Hematopoietic multipotent progenitor cell treated with erythropoietin and hydrocortisone succinate and interleukin-3 and kit ligand, for 15 days (in vitro differentiated cells): ENCODE results near the gene GRIK2.

Experiments
- DNase-seq: peaks from one replicate; pipeline ENCODE4 v3.0.0-alpha.2; 2015; ENCODE audit warnings: low spot score

The GRIK2 gene

GRCh38 chr6:101783287-101783686, 389.8 kb downstream of the GRIK2 start:
- DNase-seq, result no peak

DNA sequence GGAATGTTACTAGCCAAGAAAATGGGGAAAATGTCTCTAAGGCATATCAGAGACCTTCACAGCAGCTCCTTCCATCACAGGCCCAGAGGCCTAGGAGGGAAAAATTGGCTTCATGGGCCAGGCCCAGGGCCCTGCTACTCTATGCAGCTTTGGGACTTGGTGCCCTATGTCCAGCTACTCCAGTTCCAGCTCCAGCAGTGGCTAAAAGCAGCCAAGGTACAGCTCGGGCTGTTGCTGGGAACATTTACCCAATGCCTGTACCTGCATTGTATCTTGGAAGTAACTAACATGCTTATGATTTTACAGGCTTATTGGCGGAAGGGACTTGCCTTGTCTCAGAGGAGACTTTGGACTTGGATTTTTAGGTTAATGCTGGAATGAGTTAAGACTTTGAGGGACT, 390.6 kb downstream of the GRIK2 start:
- DNase-seq, result no peak

DNA sequence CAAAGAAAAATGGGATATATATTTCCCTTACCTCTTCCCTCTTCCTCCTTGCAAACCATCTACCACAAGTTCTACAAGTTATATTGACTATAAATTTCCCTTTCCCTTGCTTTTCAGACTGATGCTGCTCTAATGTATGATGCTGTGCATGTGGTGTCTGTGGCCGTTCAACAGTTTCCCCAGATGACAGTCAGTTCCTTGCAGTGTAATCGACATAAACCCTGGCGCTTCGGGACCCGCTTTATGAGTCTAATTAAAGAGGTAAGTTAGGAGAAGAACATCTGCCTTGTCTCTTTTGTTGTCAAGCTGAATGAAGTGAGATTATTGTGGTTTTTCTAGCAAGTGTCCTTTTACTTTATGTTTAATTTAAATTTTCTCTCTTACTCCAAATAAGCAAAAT, 406.0 kb downstream of the GRIK2 start:
- no peak for DNase-seq

GRCh38 chr6:101800598-101800997, 407.1 kb downstream of the GRIK2 start:
- DNase-seq, result no peak

DNA sequence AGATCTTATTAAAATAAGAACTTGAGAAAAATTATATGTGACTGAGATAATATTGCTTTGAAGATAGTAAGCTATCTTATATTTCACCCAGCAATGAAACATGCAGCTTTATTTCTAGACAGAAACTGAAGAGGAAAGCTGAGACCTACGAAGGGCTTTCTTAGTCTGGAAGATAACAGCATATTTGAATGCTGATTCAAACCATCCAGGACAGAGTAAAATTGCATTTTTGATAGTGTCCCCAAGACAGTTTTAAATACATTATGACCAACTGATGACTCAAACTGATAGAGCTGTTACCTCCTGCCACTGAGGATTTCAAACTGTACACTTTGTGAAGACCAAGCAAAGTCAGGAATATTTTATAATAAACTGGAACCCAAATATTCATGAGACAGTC, 409.6 kb downstream of the GRIK2 start:
- no peak for DNase-seq

GRCh38 chr6:101806241-101806640, 412.7 kb downstream of the GRIK2 start:
- DNase-seq, result no peak

GRCh38 chr6:101811108-101811507, 417.6 kb downstream of the GRIK2 start:
- no peak for DNase-seq

DNA sequence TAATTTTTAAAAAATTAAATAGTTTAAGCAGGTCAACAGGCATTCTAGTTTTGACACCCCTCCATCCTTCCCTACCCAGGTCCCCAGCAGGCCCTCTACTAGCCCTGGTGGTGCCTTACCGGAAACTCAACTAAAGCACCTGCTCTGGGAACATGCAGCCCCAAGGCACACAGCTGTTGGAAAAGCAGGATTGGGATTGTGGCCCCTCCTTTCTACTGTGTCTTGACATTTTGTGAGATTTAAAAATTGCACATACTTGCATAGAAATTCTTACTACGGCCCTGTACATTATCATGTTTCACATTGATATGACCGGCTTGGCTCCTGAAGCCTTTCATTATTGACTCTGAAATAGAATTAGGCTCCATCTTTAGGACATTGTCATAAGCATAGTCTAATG, 423.2 kb downstream of the GRIK2 start:
- no peak for DNase-seq

GRCh38 chr6:101818051-101818450, 424.5 kb downstream of the GRIK2 start:
- no peak for DNase-seq

GRCh38 chr6:101824551-101825345, 431.2 kb downstream of the GRIK2 start:
- DNase-seq, result no peak

- DNase-seq, result no peak
Observed at GRCh38 chr6:101826269-101826668, 432.8 kb downstream of the GRIK2 start.

DNA sequence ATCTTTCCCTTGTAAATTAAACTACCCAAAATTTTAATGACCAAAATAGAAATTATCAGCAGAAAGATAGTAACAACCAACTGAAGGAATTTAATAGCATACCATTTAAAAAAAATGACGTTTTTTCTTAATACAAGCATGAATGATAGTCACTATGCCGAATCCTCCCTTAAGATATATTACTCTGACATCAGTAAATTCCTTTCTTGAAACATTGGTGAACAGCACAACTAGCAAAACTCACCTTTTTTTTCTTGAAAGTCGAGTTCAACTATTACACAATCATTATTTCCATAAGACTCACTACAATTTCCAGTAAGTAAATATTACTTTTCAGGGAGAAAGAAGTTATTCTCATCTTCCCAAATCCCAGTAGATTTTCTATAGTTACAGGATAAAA, 433.2 kb downstream of the GRIK2 start:
- DNase-seq, result no peak

DNA sequence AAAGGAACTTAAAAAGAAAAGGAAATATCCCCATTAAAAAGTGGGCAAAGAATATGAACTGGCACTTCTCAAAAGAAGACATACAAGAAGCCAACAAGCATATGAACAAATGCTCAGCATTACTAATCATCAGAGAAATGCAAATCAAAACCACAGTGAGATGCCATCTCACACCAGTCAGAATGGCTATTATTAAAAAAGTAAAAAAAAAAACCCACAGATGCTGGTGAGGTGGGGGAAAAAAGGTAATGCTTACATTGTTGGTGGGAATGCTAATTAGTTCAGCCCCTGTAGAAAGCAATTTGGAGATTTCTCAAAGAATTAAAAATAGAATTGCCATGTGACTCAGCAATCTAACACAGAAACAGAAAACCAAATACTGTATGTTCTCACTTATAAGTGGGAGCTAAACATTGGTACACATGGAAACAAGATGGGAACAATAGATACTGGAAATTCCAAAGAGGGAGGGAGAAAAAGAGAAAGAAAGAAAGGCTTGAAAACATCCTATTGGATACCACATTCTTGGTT, 437.1 kb downstream of the GRIK2 start:
- DNase-seq, result no peak

- DNase-seq, result no peak
Observed at GRCh38 chr6:101832371-101832770, 438.9 kb downstream of the GRIK2 start.

GRCh38 chr6:101840100-101840499, 446.6 kb downstream of the GRIK2 start:
- no peak for DNase-seq

- no peak for DNase-seq
Observed at GRCh38 chr6:101845172-101845571, 451.7 kb downstream of the GRIK2 start.

GRCh38 chr6:101845621-101846020, 452.1 kb downstream of the GRIK2 start:
- no peak for DNase-seq

GRCh38 chr6:101847690-101848089, 454.2 kb downstream of the GRIK2 start:
- no peak for DNase-seq

GRCh38 chr6:101851911-101852310, 458.4 kb downstream of the GRIK2 start:
- no peak for DNase-seq

GRCh38 chr6:101853231-101854085, 459.9 kb downstream of the GRIK2 start:
- DNase-seq, result no peak

DNA sequence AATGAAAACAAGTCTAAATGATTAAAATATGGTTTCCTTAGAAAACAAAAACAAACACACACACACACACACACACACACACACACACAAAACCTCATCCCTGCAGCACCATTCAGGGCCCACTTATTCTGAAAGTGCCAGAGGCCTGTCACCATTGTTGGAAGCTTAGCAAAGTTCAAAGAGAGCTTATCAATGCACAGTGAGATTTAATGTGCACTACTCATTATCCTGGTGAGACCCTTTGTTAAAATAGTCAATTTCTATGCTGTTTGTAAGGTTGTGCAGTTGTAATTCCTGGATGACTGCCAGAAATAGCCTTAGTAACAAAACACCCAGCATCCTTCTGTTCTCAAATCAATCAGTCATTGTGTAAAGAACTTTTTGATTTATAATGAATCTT, 482.9 kb downstream of the GRIK2 start:
- DNase-seq, result no peak

GRCh38 chr6:101878554-101879276, 485.2 kb downstream of the GRIK2 start:
- DNase-seq, result no peak
